ENCODE data around the gene CCSER1. TPM values are rescaled to one million over a fixed set of nuclear protein-coding genes. Genes with fewer than 3 reads are reported as not detected.

Gene CCSER1
- polyA plus RNA-seq, 1 donor from 2014 or later: 20.8 TPM

- H3K9me2 ChIP-seq (ENCODE audit: insufficient read depth, low read length): no peaks in the 10 kb centered on the region
- no peaks in the 10 kb centered on the region for H3K36me3 ChIP-seq (ENCODE audit: insufficient read depth, low read length)
- no peak overlapping the region for H3K27ac ChIP-seq (ENCODE audit: low read length)
- H3K79me2 ChIP-seq (replicated peaks; ENCODE audit: insufficient read depth, low read length): no peaks in the 10 kb centered on the region
- H3K9me3 ChIP-seq (ENCODE audit: low read length): no peaks in the 10 kb centered on the region
- no peaks in the 10 kb centered on the region for H4K20me1 ChIP-seq (ENCODE audit: insufficient read depth)
- no peak overlapping the region for H2AFZ ChIP-seq (ENCODE audit: low read depth, low read length)
- no peak overlapping the region for H3K4me2 ChIP-seq (ENCODE audit: low read length)
- H3K9ac ChIP-seq (ENCODE audit: low read length): no peak overlapping the region
- TF ChIP-seq RAD21 (conservative IDR thresholded peaks at IDR 0.05): no peak
- no peak for TF ChIP-seq EP300 (conservative IDR thresholded peaks at IDR 0.05; ENCODE audit: poor library complexity, severe bottlenecking)
- no peak for TF ChIP-seq TAF1 (IDR thresholded peaks at IDR 0.05; ENCODE audit: low read depth)
- TF ChIP-seq REST (IDR thresholded peaks at IDR 0.05; ENCODE audit: borderline replicate concordance): no peak
- no peak for TF ChIP-seq EZH2 (IDR thresholded peaks at IDR 0.05; ENCODE audit: borderline replicate concordance, insufficient read depth, low read length, poor library complexity, severe bottlenecking)
- no peak for TF ChIP-seq MXI1 (conservative IDR thresholded peaks at IDR 0.05; ENCODE audit: poor library complexity, severe bottlenecking)
- no peak for TF ChIP-seq POLR2AphosphoS5 (IDR thresholded peaks at IDR 0.05)
- TF ChIP-seq SMC3 (conservative IDR thresholded peaks at IDR 0.05; ENCODE audit: poor library complexity): no peak
- no peak for TF ChIP-seq CTCF (IDR thresholded peaks at IDR 0.05; ENCODE audit: poor library complexity, severe bottlenecking)
- no peak overlapping the region for H3K4me3 ChIP-seq (ENCODE audit: low read length)
- H3K27me3 ChIP-seq (ENCODE audit: insufficient read depth, low read depth, low read length): no peaks in the 10 kb centered on the region
- no peaks in the 10 kb centered on the region for H3F3A ChIP-seq (ENCODE audit: insufficient read depth, low read length, poor library complexity, severe bottlenecking)
Measured at GRCh38 chr4:90503677-90504076, 376.5 kb downstream of the CCSER1 start.

- Histone ChIP-seq H3K9ac (ENCODE audit: low read length) (no peak overlapping the region), H3K27ac (ENCODE audit: low read length) (no peak overlapping the region), H3K4me2 (ENCODE audit: low read length) (no peak overlapping the region), H3F3A (ENCODE audit: insufficient read depth, low read length, poor library complexity, severe bottlenecking) (no peaks in the 10 kb centered on the region), H3K9me3 (ENCODE audit: low read length) (no peaks in the 10 kb centered on the region), H2AFZ (ENCODE audit: low read depth, low read length) (no peak overlapping the region), H3K36me3 (ENCODE audit: insufficient read depth, low read length) (no peaks in the 10 kb centered on the region), H4K20me1 (ENCODE audit: insufficient read depth) (no peaks in the 10 kb centered on the region), H3K79me2 (replicated peaks; ENCODE audit: insufficient read depth, low read length) (no peaks in the 10 kb centered on the region), H3K27me3 (ENCODE audit: insufficient read depth, low read depth, low read length) (no peaks in the 10 kb centered on the region), H3K4me3 (ENCODE audit: low read length) (no peak overlapping the region), H3K9me2 (ENCODE audit: insufficient read depth, low read length) (no peaks in the 10 kb centered on the region)
- TF ChIP-seq EP300 (conservative IDR thresholded peaks at IDR 0.05; ENCODE audit: poor library complexity, severe bottlenecking) (no peak), CTCF (IDR thresholded peaks at IDR 0.05; ENCODE audit: poor library complexity, severe bottlenecking) (no peak), EZH2 (IDR thresholded peaks at IDR 0.05; ENCODE audit: borderline replicate concordance, insufficient read depth, low read length, poor library complexity, severe bottlenecking) (no peak), RAD21 (conservative IDR thresholded peaks at IDR 0.05) (no peak), REST (IDR thresholded peaks at IDR 0.05; ENCODE audit: borderline replicate concordance) (no peak), TAF1 (IDR thresholded peaks at IDR 0.05; ENCODE audit: low read depth) (no peak), POLR2AphosphoS5 (IDR thresholded peaks at IDR 0.05) (no peak), MXI1 (conservative IDR thresholded peaks at IDR 0.05; ENCODE audit: poor library complexity, severe bottlenecking) (no peak), SMC3 (conservative IDR thresholded peaks at IDR 0.05; ENCODE audit: poor library complexity) (no peak)
Measured at GRCh38 chr4:90515191-90515590, 388.0 kb downstream of the CCSER1 start.

Data from neural cell (in vitro differentiated cells).